ENCODE measurements around the gene HDAC11. TPM values are rescaled to one million over a fixed set of nuclear protein-coding genes. Genes with fewer than 3 reads are reported as not detected.

HDAC11 gene
- total RNA-seq, 1 donor from 2014 or later, result 14.4 TPM

GRCh38 chr3:13474021-13474420 is 6.1 kb upstream of the HDAC11 start:
- H3K27ac Mint-ChIP-seq, result no peak overlapping the region
- H3K4me3 Mint-ChIP-seq (ENCODE audit: low read depth), result no peak overlapping the region
- TF ChIP-seq CTCF (IDR thresholded peaks at IDR 0.05; ENCODE audit: unreplicated experiment), result no peak
- no peak for DNase-seq (ENCODE audit: low spot score, unreplicated experiment)
- peaks cover 9% of the 10 kb centered on the region for H3K4me1 Mint-ChIP-seq (ENCODE audit: low read depth)
- H3K27me3 Mint-ChIP-seq, result no peaks in the 10 kb centered on the region
- H3K9me3 Mint-ChIP-seq (ENCODE audit: low read depth), result no peaks in the 10 kb centered on the region
- H3K36me3 Mint-ChIP-seq (ENCODE audit: insufficient read depth), result no peaks in the 10 kb centered on the region

GRCh38 chr3:13474776-13475303 is 5.3 kb upstream of the HDAC11 start:
- H3K4me1 Mint-ChIP-seq (ENCODE audit: low read depth), result peaks cover 11% of the 10 kb centered on the region
- DNase-seq (ENCODE audit: low spot score, unreplicated experiment), result no peak
- H3K27me3 Mint-ChIP-seq, result no peaks in the 10 kb centered on the region
- H3K36me3 Mint-ChIP-seq (ENCODE audit: insufficient read depth), result no peaks in the 10 kb centered on the region
- no peak overlapping the region for H3K27ac Mint-ChIP-seq
- no peak for TF ChIP-seq CTCF (IDR thresholded peaks at IDR 0.05; ENCODE audit: unreplicated experiment)
- H3K9me3 Mint-ChIP-seq (ENCODE audit: low read depth), result no peaks in the 10 kb centered on the region
- H3K4me3 Mint-ChIP-seq (ENCODE audit: low read depth), result no peak overlapping the region

GRCh38 chr3:13475871-13476590 is 4.1 kb upstream of the HDAC11 start:
- TF ChIP-seq CTCF (IDR thresholded peaks at IDR 0.05; ENCODE audit: unreplicated experiment), result no peak
- Mint-ChIP-seq H3K27me3 (no peaks in the 10 kb centered on the region), H3K4me1 (ENCODE audit: low read depth) (peaks cover 14% of the 10 kb centered on the region), H3K27ac (peak overlapping the region; percentile 20), H3K36me3 (ENCODE audit: insufficient read depth) (no peaks in the 10 kb centered on the region), H3K4me3 (ENCODE audit: low read depth) (no peak overlapping the region), H3K9me3 (ENCODE audit: low read depth) (no peaks in the 10 kb centered on the region)
- DNase-seq (ENCODE audit: low spot score, unreplicated experiment), result no peak

- H3K4me3 Mint-ChIP-seq (ENCODE audit: low read depth), result peak overlapping the region; percentile 27
- H3K27me3 Mint-ChIP-seq, result peaks cover 5% of the 10 kb centered on the region
- H3K4me1 Mint-ChIP-seq (ENCODE audit: low read depth), result peaks cover 19% of the 10 kb centered on the region
- no peak for DNase-seq (ENCODE audit: low spot score, unreplicated experiment)
- H3K9me3 Mint-ChIP-seq (ENCODE audit: low read depth), result no peaks in the 10 kb centered on the region
- no peak for TF ChIP-seq CTCF (IDR thresholded peaks at IDR 0.05; ENCODE audit: unreplicated experiment)
- no peak overlapping the region for H3K27ac Mint-ChIP-seq
- no peaks in the 10 kb centered on the region for H3K36me3 Mint-ChIP-seq (ENCODE audit: insufficient read depth)
Observed at GRCh38 chr3:13477943-13478342, 2.2 kb upstream of the HDAC11 start.

- H3K36me3 Mint-ChIP-seq (ENCODE audit: insufficient read depth), result no peaks in the 10 kb centered on the region
- peaks cover 5% of the 10 kb centered on the region for H3K27me3 Mint-ChIP-seq
- DNase-seq (ENCODE audit: low spot score, unreplicated experiment), result no peak
- H3K4me3 Mint-ChIP-seq (ENCODE audit: low read depth), result peak overlapping the region; percentile 82
- peak overlapping the region; percentile 94 for H3K27ac Mint-ChIP-seq
- TF ChIP-seq CTCF (IDR thresholded peaks at IDR 0.05; ENCODE audit: unreplicated experiment), result no peak
- H3K4me1 Mint-ChIP-seq (ENCODE audit: low read depth), result peaks cover 20% of the 10 kb centered on the region
- no peaks in the 10 kb centered on the region for H3K9me3 Mint-ChIP-seq (ENCODE audit: low read depth)
Observed at GRCh38 chr3:13479332-13479581, 849 bp upstream of the HDAC11 start.
